T-cell (primary cell): ENCODE measurements around the gene CTU2. TPM values are rescaled to one million over a fixed set of nuclear protein-coding genes. Genes with fewer than 3 reads are reported as not detected.

ENCODE experiments used
- total RNA-seq, 35 experiments: library from RNA in 6 of 35; stranded (reverse) in 6 of 35; fragments of 120-200 nt in 1 of 35; gene quantifications; one replicate each; pipeline versions ENCODE4 v1.2.1 to v1.2.4 and lab custom pipeline; 2013 to 2026

The CTU2 gene
- total RNA-seq, 5 donors from 2014 or later (not counting 1 experiment from before 2014, with no cell fraction given), result 30.1 to 39.5 (median 38.6) TPM

Other genes with a start within 250 kb of the CTU2 start
- 100 to 1,000 TPM in 2 of 5 donors, 10 to 100 TPM in 3; 87.0 to 111 (median 91.5) TPM for gene ZC3H18, start 136.1 kb upstream of the CTU2 start, total RNA-seq
- gene IL17C, start 67.9 kb upstream of the CTU2 start, total RNA-seq, result under 1 TPM in 3 of 5 donors, not detected in 2; 0.35 to 0.93 (median 0.39) TPM
- 100 to 1,000 TPM; 271 to 456 (median 403) TPM for gene CYBA, start 55.5 kb upstream of the CTU2 start, total RNA-seq
- gene MVD, start 43.4 kb upstream of the CTU2 start, total RNA-seq, result 10 to 100 TPM; 52.3 to 81.4 (median 63.4) TPM
- gene SNAI3, start 20.0 kb upstream of the CTU2 start, total RNA-seq, result 10 to 100 TPM in 3 of 5 donors, 1 to 10 TPM in 2; 5.2 to 20.4 (median 17.2) TPM
- 100 to 1,000 TPM; 246 to 369 (median 264) TPM for gene RNF166, start 95 bp upstream of the CTU2 start, total RNA-seq
- 100 to 1,000 TPM; 139 to 274 (median 240) TPM for gene PIEZO1, start 78.7 kb downstream of the CTU2 start, total RNA-seq
- gene CDT1, start 97.3 kb downstream of the CTU2 start, total RNA-seq, result 1 to 10 TPM in 4 of 5 donors, under 1 TPM in 1; 0.93 to 3.7 (median 1.5) TPM
- 100 to 1,000 TPM; 166 to 245 (median 228) TPM for gene APRT, start 105.4 kb downstream of the CTU2 start, total RNA-seq
- 10 to 100 TPM; 47.6 to 68.4 (median 58.4) TPM for gene GALNS, start 150.4 kb downstream of the CTU2 start, total RNA-seq
- 10 to 100 TPM; 45.6 to 61.1 (median 57.5) TPM for gene TRAPPC2L, start 150.6 kb downstream of the CTU2 start, total RNA-seq
- not detected for gene PABPN1L, start 160.2 kb downstream of the CTU2 start, total RNA-seq